T-cell (primary cell): ENCODE data around the gene MMADHC. TPM values are rescaled to one million over a fixed set of nuclear protein-coding genes. Genes with fewer than 3 reads are reported as not detected.

Experiments
- ATAC-seq, 4 experiments: fragments of 200-7000 bp in 3 of 4; fragments of 150-1000 bp in 1 of 4; cut with Tn5 transposase; replicated peaks in 1 of 4; 1 replicate in 3 of 4; 2 replicates in 1 of 4; pipeline ENCODE4 v1.10.0; 2021; ENCODE audit warnings: moderate library complexity in 3 of 4, mild to moderate bottlenecking in 2 of 4, moderate number of reproducible peaks in 1 of 4
- CTCF ChIA-PET, 2 donors: fragments of 300-600 bp; sonication (Branson Sonifier 250); formaldehyde crosslinking; loops; one replicate each; lab custom pipeline; 2022; ENCODE audit warnings: antibody characterized with exemption in 2 of 2; lab: Charles Lee
- POLR2A ChIA-PET, 2 donors: fragments of 300-600 bp; sonication (Branson Sonifier 250); formaldehyde crosslinking; loops; one replicate each; lab custom pipeline; 2022; ENCODE audit warnings: antibody characterized with exemption in 2 of 2; lab: Charles Lee
- DNase-seq, 35 experiments: peaks; one replicate each; pipeline versions ENCODE4 v3.0.0 to v3.0.0-alpha.2; 2013 to 2023
- H3K27ac ChIP-seq: one replicate; pipeline ENCODE4 v1.5.1; 2013; ENCODE audit warnings: low read length
- H3K27me3 ChIP-seq, 2 experiments: replicated peaks in 1 of 2; 1 replicate in 1 of 2; 2 replicates in 1 of 2; pipeline versions ENCODE4 v1.6.1 to v1.7.0; 2013; ENCODE audit warnings: low read length in 1 of 2, mixed read lengths in 1 of 2; ENCODE audit not compliant: control insufficient read depth in 2 of 2, insufficient read depth in 2 of 2; ENCODE audit errors: extremely low read depth in 1 of 2
- H3K36me3 ChIP-seq, 2 donors: 1 replicate in 1 of 2; 2 replicates in 1 of 2; pipeline versions ENCODE4 v1.6.1 to v1.7.0; 2013; ENCODE audit warnings: low read length in 1 of 2; ENCODE audit not compliant: control insufficient read depth in 2 of 2, insufficient read depth in 1 of 2; ENCODE audit errors: extremely low read depth in 1 of 2
- H3K4me1 ChIP-seq, 2 experiments: 1 replicate in 1 of 2; 2 replicates in 1 of 2; pipeline versions ENCODE4 v1.6.1 to v1.7.0; 2013; ENCODE audit warnings: low read length in 2 of 2, mixed read lengths in 1 of 2; ENCODE audit not compliant: insufficient read depth in 2 of 2, control insufficient read depth in 1 of 2; ENCODE audit errors: extremely low read depth in 1 of 2
- H3K4me3 ChIP-seq, 2 donors: 1 replicate in 1 of 2; 2 replicates in 1 of 2; pipeline versions ENCODE4 v1.5.1 to v1.7.0; 2013; ENCODE audit warnings: mild to moderate bottlenecking in 2 of 2, low read length in 1 of 2, moderate library complexity in 1 of 2; ENCODE audit not compliant: control insufficient read depth in 1 of 2; ENCODE audit errors: extremely low read depth in 1 of 2
- H3K9me3 ChIP-seq: 2 replicates; pipeline ENCODE4 v1.7.0; 2013
- H3K27ac Mint-ChIP-seq, 2 donors: one replicate each; pipeline ENCODE4 v1.8.0; 2020 to 2021; ENCODE audit warnings: mild to moderate bottlenecking in 2 of 2, mixed read lengths in 2 of 2
- H3K27me3 Mint-ChIP-seq, 2 donors: one replicate each; pipeline ENCODE4 v1.8.0; 2021 to 2022; ENCODE audit warnings: mixed read lengths in 2 of 2
- H3K36me3 Mint-ChIP-seq: one replicate; pipeline ENCODE4 v1.8.0; 2021; ENCODE audit warnings: mixed read lengths
- H3K4me1 Mint-ChIP-seq, 3 donors: one replicate each; pipeline ENCODE4 v1.8.0; 2020 to 2022; ENCODE audit warnings: mixed read lengths in 3 of 3, mild to moderate bottlenecking in 1 of 3
- H3K4me3 Mint-ChIP-seq, 3 donors: one replicate each; pipeline ENCODE4 v1.8.0; 2020 to 2022; ENCODE audit warnings: mild to moderate bottlenecking in 3 of 3, mixed read lengths in 3 of 3, moderate library complexity in 3 of 3
- H3K9me3 Mint-ChIP-seq, 3 donors: one replicate each; pipeline ENCODE4 v1.8.0; 2020 to 2022; ENCODE audit warnings: mixed read lengths in 3 of 3
- WGBS: methylation state at CpG from one replicate; pipeline ENCODE4 v1.1.5; 2013; ENCODE audit warnings: missing lambda C conversion rate; ENCODE audit not compliant: insufficient coverage; 5-methylcytosine and 5-hydroxymethylcytosine counted together
- total RNA-seq, 35 experiments: library from RNA in 6 of 35; stranded (reverse) in 6 of 35; fragments of 120-200 nt in 1 of 35; gene quantifications; one replicate each; pipeline versions ENCODE4 v1.2.1 to v1.2.4 and lab custom pipeline; 2013 to 2026

MMADHC gene
- total RNA-seq, 5 donors from 2014 or later (not counting 1 experiment from before 2014, with no cell fraction given): 56.8 to 65.0 (median 61.4) TPM

DNA sequence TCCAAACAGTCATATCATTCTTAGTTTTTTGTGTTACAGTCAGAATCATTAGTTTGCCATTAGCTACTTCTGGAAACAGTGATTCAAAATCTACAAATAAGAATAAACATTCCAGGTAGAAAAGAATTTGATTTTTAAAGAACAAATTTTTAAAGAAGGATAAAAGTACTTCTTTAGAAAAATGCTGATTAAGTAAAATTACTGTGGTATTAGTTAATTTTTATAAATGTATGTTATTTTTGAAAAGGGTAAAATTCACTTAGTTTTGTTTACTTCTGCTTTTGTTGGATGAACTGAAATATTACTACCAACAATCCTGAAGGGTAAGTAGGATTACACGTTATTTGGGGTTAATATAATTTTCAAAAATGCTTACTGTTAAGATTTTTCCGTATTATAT, 11.8 kb downstream of the MMADHC start:
- CTCF ChIA-PET: no interaction called here
- peaks cover 0 to 71% of the 10 kb centered on the region in 2 donors for H3K36me3 ChIP-seq
- no peaks in the 10 kb centered on the region for H3K9me3 Mint-ChIP-seq

DNA sequence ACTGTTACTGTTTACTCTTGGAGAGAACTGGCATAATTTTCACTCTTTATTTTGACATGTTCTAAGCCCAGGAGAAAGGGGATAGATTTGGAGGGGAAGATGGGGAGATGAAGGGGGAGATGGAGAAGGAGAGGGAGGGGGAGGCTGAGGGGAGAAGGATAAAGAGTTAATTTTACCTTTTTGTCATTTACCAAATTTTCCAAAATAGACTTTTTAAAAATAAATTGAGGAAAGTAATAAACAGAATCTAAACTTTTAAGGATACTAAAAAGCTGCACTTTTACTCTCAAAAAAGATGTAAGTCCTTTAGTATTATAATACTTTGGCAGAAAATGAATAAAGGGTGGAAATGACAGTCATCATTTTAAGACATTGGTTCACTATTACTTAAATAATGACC, 12.3 kb downstream of the MMADHC start:
- ATAC-seq (no peak), DNase-seq (no peak)
- H3K27me3 Mint-ChIP-seq: no peaks in the 10 kb centered on the region
- ChIA-PET POLR2A (interaction anchor here (0.5 to 0.7 kb wide), 3 partner anchors 11 to 124 kb away, joined by 3 to 4 read pairs (median 3); no protein-coding TSS in a partner anchor), CTCF (no interaction called here)
- H3K9me3 ChIP-seq: no peaks in the 10 kb centered on the region
- no peaks in the 10 kb centered on the region for H3K9me3 Mint-ChIP-seq
- H3K27me3 ChIP-seq: no peaks in the 10 kb centered on the region
- H3K4me1 ChIP-seq: peaks cover 0 to 4% of the 10 kb centered on the region in 2 experiments
- H3K4me1 Mint-ChIP-seq: peaks cover 31 to 40% (median 33%) of the 10 kb centered on the region in 3 donors
- H3K27ac Mint-ChIP-seq: no peak overlapping the region
- H3K36me3 ChIP-seq: peaks cover 0 to 68% of the 10 kb centered on the region in 2 donors
- no peak overlapping the region for H3K27ac ChIP-seq
- peaks cover 30% of the 10 kb centered on the region for H3K36me3 Mint-ChIP-seq
- no peak overlapping the region for H3K4me3 ChIP-seq
- H3K4me3 Mint-ChIP-seq: no peak overlapping the region

More for the DNA sequence above, 11.8 kb downstream of the MMADHC start:
- Histone ChIP-seq H3K27ac (no peak overlapping the region), H3K4me1 (peaks cover 0 to 4% of the 10 kb centered on the region in 2 experiments), H3K4me3 (no peak overlapping the region), H3K9me3 (no peaks in the 10 kb centered on the region), H3K27me3 (no peaks in the 10 kb centered on the region)
- H3K27ac Mint-ChIP-seq: no peak overlapping the region
- peaks cover 36 to 43% (median 36%) of the 10 kb centered on the region in 3 donors for H3K4me1 Mint-ChIP-seq
- H3K4me3 Mint-ChIP-seq: no peak overlapping the region
- no CpG with 5 or more reads among the region's 2 CpGs for WGBS
- H3K36me3 Mint-ChIP-seq: peaks cover 33% of the 10 kb centered on the region
- POLR2A ChIA-PET: interaction anchor here (0.5 to 0.7 kb wide), 2 partner anchors 11 to 38 kb away, joined by 3 to 4 read pairs; no protein-coding TSS in a partner anchor
- no peak for DNase-seq
- H3K27me3 Mint-ChIP-seq: no peaks in the 10 kb centered on the region
- ATAC-seq: no peak

DNA sequence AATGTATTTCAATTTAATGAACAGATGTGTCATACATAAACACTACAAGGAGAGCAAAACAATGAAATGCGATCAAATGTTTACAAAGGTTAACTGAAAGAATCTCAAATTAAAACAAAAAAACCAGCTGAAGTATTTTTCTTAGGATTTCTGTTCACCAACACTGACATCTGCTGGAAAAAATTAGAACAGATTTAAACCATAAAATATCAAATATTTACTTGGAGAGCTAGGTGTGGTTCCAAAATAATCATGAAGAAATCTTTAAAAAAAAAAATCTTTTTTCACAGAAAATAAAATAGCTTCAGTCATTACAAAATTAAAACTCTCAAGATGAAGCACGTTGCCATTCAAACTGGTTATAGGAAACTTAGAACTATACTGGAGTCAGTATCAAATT, 13.8 kb downstream of the MMADHC start:
- Mint-ChIP-seq H3K4me3 (no peak overlapping the region), H3K27ac (no peak overlapping the region)
- POLR2A ChIA-PET: interaction anchor here in 1 of 2 donors (1.5 kb wide), 1 partner anchor 13 kb away, joined by 5 read pairs; the partner anchor contains the start of gene MMADHC

DNA sequence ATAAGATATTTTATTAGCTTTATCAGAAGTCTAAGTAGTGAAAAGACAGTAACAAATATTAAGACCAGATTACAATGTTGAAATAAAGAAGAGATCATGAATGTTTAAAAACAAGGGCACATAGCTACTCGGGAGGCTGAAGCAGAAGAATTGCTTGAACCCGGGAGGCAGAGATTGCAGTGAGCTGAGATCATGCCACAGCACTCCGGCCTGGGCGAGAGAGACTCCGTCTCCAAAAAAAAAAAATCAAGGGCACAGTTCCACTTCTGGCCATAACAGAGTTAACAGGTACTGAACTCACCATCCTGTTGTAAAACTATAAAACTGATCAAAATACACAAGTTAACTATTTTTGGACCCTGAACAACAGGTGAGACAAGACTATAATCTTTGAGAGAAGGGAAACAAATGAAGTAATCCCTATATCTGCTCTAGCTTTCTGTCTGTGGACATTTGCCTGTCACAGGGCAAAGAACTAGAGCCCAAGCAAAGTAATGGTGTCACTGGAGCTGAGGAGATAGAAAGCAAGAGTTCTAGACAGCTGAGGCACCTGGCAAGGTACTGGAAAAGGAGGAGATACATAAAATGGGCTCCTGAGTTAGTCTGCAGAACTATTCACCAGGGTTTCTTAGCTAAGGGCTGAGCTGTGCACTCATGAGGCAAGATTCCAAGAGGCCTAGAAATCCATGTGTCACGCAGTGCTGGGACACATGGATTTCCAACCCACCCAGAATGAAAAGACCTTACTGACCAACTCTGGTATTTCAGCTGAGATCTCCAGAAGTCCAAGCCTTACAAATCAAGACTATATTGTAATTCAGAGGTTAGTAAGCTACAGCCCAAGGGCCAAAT, 15.2 kb downstream of the MMADHC start:
- H3K27ac ChIP-seq: no peak overlapping the region
- POLR2A ChIA-PET: interaction anchor here in 1 of 2 donors (0.5 kb wide), 1 partner anchor 1582 kb away, joined by 3 read pairs; no protein-coding TSS in a partner anchor
- no peaks in the 10 kb centered on the region for H3K27me3 ChIP-seq
- CTCF ChIA-PET: interaction anchor here (0.6 to 1.9 kb wide), 7 partner anchors 10 to 1875 kb away, joined by 4 to 9 read pairs (median 5); no protein-coding TSS in a partner anchor
- H3K4me3 ChIP-seq: no peak overlapping the region
- peaks cover 0 to 72% of the 10 kb centered on the region in 2 donors for H3K36me3 ChIP-seq
- Mint-ChIP-seq H3K36me3 (peaks cover 29% of the 10 kb centered on the region), H3K27ac (peak overlapping the region in 1 of 2 donors; percentile 34), H3K4me1 (peaks cover 12 to 19% (median 16%) of the 10 kb centered on the region in 3 donors), H3K4me3 (no peak overlapping the region), H3K9me3 (no peaks in the 10 kb centered on the region), H3K27me3 (no peaks in the 10 kb centered on the region)
- H3K9me3 ChIP-seq: no peaks in the 10 kb centered on the region
- no peaks in the 10 kb centered on the region for H3K4me1 ChIP-seq
- no peak for ATAC-seq
- no CpG with 5 or more reads among the region's 6 CpGs for WGBS
- DNase-seq: no peak

More for the DNA sequence above, 13.8 kb downstream of the MMADHC start:
- DNase-seq (no peak), ATAC-seq (no peak)
- no peaks in the 10 kb centered on the region for H3K9me3 Mint-ChIP-seq
- Histone ChIP-seq H3K27ac (no peak overlapping the region), H3K36me3 (peaks cover 0 to 73% of the 10 kb centered on the region in 2 donors), H3K4me1 (no peaks in the 10 kb centered on the region), H3K27me3 (no peaks in the 10 kb centered on the region), H3K9me3 (no peaks in the 10 kb centered on the region), H3K4me3 (no peak overlapping the region)
- no peaks in the 10 kb centered on the region for H3K27me3 Mint-ChIP-seq
- peaks cover 26 to 30% (median 26%) of the 10 kb centered on the region in 3 donors for H3K4me1 Mint-ChIP-seq
- CTCF ChIA-PET: interaction anchor here (0.6 to 1.9 kb wide), 11 partner anchors 12 to 1577 kb away, joined by 3 to 6 read pairs (median 3); partner anchors contain the start of gene MMADHC (in 1 of the 2)
- peaks cover 34% of the 10 kb centered on the region for H3K36me3 Mint-ChIP-seq
- WGBS: no CpG with 5 or more reads among the region's 2 CpGs

DNA sequence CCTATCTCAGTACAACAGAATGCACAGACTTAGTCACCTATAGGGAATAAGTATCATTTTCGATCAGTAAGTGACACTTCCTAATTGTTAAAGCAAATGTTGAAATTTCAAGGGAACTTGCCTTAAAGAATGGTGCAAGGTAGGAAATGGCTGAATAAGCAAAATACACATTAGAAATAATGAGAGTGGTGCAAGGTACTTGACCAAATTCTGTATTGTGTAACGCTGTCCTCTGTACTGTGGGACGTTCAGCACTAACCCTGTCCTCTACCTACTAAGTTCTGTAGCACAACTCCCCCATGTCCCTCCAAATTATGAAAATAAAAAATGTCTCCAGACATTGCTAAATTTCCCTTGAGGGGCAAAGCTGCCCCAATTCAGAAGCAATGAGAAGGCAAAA, 19.4 kb downstream of the MMADHC start:
- Histone ChIP-seq H3K9me3 (no peaks in the 10 kb centered on the region), H3K4me3 (no peak overlapping the region), H3K4me1 (no peaks in the 10 kb centered on the region), H3K36me3 (peaks cover 0 to 52% of the 10 kb centered on the region in 2 donors), H3K27me3 (no peaks in the 10 kb centered on the region), H3K27ac (no peak overlapping the region)
- H3K27me3 Mint-ChIP-seq: no peaks in the 10 kb centered on the region
- 100% methylated on average over 1 of the region's 3 CpGs for WGBS
- no peaks in the 10 kb centered on the region for H3K9me3 Mint-ChIP-seq
- DNase-seq (no peak), ATAC-seq (no peak)
- CTCF ChIA-PET: no interaction called here
- peak overlapping the region in 1 of 2 donors; percentile 56 for H3K27ac Mint-ChIP-seq
- H3K4me1 Mint-ChIP-seq: peaks cover 0 to 12% (median 7%) of the 10 kb centered on the region in 3 donors
- H3K36me3 Mint-ChIP-seq: peaks cover 27% of the 10 kb centered on the region
- POLR2A ChIA-PET: no interaction called here
- no peak overlapping the region for H3K4me3 Mint-ChIP-seq

DNA sequence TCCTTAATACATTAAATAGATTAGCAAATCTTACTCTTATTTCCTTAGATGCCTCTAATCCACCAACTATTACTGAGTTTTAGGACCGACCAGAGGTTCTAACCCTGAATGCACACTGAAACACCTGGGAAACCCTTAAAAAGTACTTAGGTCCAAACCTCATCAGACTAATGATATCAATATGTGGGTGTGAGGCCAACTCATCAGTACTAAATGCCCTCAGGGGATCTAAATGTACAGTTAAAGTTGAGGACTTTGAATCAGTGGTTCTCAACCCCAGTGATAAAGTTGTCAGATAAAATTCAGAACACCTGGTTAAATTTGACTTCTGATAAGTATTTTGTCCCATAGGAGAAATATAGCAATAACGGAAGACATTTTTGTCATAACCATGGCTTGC, 20.9 kb downstream of the MMADHC start:
- no peak for DNase-seq
- H3K9me3 ChIP-seq: no peaks in the 10 kb centered on the region
- Mint-ChIP-seq H3K36me3 (peaks cover 22% of the 10 kb centered on the region), H3K27me3 (no peaks in the 10 kb centered on the region), H3K4me3 (no peak overlapping the region), H3K9me3 (no peaks in the 10 kb centered on the region), H3K4me1 (peaks cover 0 to 5% (median 4%) of the 10 kb centered on the region in 3 donors), H3K27ac (no peak overlapping the region)
- no peak for ATAC-seq
- H3K4me3 ChIP-seq: no peak overlapping the region
- H3K27me3 ChIP-seq: no peaks in the 10 kb centered on the region
- H3K36me3 ChIP-seq: peaks cover 0 to 42% of the 10 kb centered on the region in 2 donors
- no peak overlapping the region for H3K27ac ChIP-seq
- ChIA-PET CTCF (interaction anchor here in 1 of 2 donors (0.5 kb wide), 1 partner anchor 545 kb away, joined by 6 read pairs; no protein-coding TSS in a partner anchor), POLR2A (no interaction called here)
- no peaks in the 10 kb centered on the region for H3K4me1 ChIP-seq
- no CpG with 5 or more reads among the region's 2 CpGs for WGBS
